Chondrocyte (in vitro differentiated cells): ENCODE data around the gene HMOX1. TPM values are rescaled to one million over a fixed set of nuclear protein-coding genes. Genes with fewer than 3 reads are reported as not detected.

Experiments
- DNase-seq: peaks from one replicate; pipeline ENCODE4 v3.0.0; 2021; ENCODE audit warnings: mixed read lengths, low spot score
- H3K27ac Mint-ChIP-seq: one replicate; pipeline ENCODE4 v1.8.0; 2021; ENCODE audit warnings: mild to moderate bottlenecking, moderate library complexity, mixed read lengths; ENCODE audit not compliant: unreplicated experiment
- H3K27me3 Mint-ChIP-seq: 2 replicates; pipeline ENCODE4 v1.8.0; 2021; ENCODE audit warnings: low read depth, mixed read lengths
- H3K36me3 Mint-ChIP-seq: 2 replicates; pipeline ENCODE4 v1.8.0; 2021; ENCODE audit warnings: low read depth, mixed read lengths
- H3K4me1 Mint-ChIP-seq: 2 replicates; pipeline ENCODE4 v1.8.0; 2021; ENCODE audit warnings: low read depth, mild to moderate bottlenecking, mixed read lengths
- H3K4me3 Mint-ChIP-seq: one replicate; pipeline ENCODE4 v1.8.0; 2021; ENCODE audit warnings: mild to moderate bottlenecking, moderate library complexity, mixed read lengths; ENCODE audit not compliant: unreplicated experiment
- H3K9me3 Mint-ChIP-seq: 2 replicates; pipeline ENCODE4 v1.8.0; 2021; ENCODE audit warnings: low read depth, mixed read lengths
- total RNA-seq: library from RNA; stranded (reverse); gene quantifications from 3 replicates; pipeline ENCODE4 v1.2.1, GENCODE V29; 2021
- TF ChIP-seq, protein P1 (sequence below): fragments of 200-600 bp; sonication (generic); IDR thresholded peaks from 2 replicates; pipeline ENCODE4 v1.5.0; 2021; ENCODE audit warnings: antibody characterized with exemption, mild to moderate bottlenecking, moderate library complexity

Gene HMOX1
- total RNA-seq, 1 donor from 2014 or later = 9.4 TPM

DNA sequence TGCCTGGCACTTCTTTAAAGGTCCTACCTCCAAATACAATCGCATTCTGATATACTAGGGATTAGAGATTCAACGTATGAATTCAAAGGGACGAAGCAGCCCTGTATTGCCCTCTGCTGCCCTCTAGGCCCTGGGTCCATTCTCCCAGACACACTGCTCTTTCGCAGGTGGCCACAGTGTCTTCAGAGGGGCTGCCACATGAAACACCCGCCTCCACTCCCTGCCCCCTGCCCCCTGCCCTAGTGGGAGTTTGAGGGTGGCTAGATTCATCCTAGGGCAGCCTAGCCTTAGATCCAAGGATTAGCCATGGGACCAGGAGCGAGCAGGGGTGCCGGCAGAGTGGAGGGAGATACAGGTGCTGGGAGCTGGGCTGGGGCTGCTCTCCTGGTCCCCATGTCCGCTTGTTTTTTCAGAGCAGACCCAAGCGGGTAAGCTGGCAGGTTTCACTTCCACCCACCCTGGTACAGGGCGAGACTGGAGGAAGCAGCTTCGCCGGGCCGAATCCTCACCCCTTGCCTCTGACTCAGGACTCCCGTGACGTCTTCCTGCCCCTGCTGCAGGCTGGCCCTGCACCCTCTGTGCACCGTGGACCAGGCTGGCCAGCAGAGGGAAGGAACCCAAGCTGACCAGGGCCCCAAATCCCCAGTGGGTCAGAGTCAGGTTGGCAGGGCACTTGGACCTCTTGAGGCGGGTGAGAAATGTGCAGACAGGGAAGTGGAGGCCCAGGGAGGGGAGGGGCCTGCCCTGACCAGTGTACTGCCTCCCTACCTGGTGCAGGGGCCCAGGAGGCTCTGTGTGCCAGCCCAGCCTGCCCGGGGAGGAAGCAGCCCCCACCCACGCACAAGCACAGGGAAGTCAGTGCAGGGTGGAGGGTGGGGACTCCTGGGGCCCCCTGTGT lies 28.4 kb upstream of the HMOX1 start:
- TF ChIP-seq, protein P1, sequence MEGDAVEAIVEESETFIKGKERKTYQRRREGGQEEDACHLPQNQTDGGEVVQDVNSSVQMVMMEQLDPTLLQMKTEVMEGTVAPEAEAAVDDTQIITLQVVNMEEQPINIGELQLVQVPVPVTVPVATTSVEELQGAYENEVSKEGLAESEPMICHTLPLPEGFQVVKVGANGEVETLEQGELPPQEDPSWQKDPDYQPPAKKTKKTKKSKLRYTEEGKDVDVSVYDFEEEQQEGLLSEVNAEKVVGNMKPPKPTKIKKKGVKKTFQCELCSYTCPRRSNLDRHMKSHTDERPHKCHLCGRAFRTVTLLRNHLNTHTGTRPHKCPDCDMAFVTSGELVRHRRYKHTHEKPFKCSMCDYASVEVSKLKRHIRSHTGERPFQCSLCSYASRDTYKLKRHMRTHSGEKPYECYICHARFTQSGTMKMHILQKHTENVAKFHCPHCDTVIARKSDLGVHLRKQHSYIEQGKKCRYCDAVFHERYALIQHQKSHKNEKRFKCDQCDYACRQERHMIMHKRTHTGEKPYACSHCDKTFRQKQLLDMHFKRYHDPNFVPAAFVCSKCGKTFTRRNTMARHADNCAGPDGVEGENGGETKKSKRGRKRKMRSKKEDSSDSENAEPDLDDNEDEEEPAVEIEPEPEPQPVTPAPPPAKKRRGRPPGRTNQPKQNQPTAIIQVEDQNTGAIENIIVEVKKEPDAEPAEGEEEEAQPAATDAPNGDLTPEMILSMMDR = no peak
- DNase-seq = no peak
- Mint-ChIP-seq H3K9me3 (no peaks in the 10 kb centered on the region), H3K4me3 (no peak overlapping the region), H3K27me3 (no peaks in the 10 kb centered on the region), H3K36me3 (no peaks in the 10 kb centered on the region), H3K4me1 (peaks cover 23% of the 10 kb centered on the region), H3K27ac (no peak overlapping the region)

DNA sequence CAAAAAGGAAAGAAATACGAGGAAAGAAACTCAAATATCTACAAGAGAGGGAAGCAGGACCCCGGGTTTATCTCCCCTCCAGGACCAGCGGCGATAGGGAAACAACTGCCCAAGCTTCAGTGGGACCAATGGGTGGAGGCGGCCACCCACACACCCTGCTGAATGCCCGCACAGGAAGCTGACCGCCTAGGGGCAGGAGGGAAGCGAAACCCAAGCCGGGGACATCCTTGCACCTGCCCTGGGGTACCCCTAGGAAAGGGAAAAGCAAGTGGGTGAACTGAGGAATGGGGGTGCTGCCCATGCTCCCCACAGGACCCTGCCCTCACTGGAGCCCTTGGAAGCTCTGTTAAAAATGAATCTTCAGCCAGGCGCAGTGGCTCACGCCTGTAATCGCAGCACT lies 27.6 kb upstream of the HMOX1 start:
- DNase-seq = no peak
- no peaks in the 10 kb centered on the region for H3K9me3 Mint-ChIP-seq
- H3K4me1 Mint-ChIP-seq = peaks cover 23% of the 10 kb centered on the region
- no peaks in the 10 kb centered on the region for H3K27me3 Mint-ChIP-seq
- no peaks in the 10 kb centered on the region for H3K36me3 Mint-ChIP-seq
- H3K27ac Mint-ChIP-seq = no peak overlapping the region
- TF ChIP-seq, protein P1 = no peak
- no peak overlapping the region for H3K4me3 Mint-ChIP-seq

DNA sequence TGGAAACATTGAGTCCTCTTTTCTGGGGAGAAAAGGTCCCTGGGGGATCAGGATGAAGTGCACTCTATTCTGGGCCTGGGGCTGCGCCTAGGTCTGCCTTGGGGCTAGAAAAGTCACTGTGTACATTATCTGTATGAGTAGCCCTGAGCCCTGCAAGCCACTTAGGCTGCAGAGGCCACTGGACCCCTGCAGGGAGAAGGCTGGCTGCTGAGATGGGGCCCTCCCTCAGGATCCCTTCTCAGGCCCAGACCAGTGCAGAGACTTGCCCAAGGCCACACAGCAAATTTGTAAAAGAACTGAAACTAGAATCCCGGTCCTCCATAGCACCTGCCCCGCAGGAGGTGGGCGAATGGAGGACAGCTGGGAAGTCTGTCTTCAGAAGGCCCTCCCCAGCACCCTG lies 26.8 kb upstream of the HMOX1 start:
- Mint-ChIP-seq H3K4me1 (peaks cover 23% of the 10 kb centered on the region), H3K9me3 (no peaks in the 10 kb centered on the region), H3K27ac (no peak overlapping the region), H3K4me3 (no peak overlapping the region), H3K36me3 (no peaks in the 10 kb centered on the region), H3K27me3 (no peaks in the 10 kb centered on the region)
- DNase-seq = no peak
- TF ChIP-seq, protein P1 = no peak

DNA sequence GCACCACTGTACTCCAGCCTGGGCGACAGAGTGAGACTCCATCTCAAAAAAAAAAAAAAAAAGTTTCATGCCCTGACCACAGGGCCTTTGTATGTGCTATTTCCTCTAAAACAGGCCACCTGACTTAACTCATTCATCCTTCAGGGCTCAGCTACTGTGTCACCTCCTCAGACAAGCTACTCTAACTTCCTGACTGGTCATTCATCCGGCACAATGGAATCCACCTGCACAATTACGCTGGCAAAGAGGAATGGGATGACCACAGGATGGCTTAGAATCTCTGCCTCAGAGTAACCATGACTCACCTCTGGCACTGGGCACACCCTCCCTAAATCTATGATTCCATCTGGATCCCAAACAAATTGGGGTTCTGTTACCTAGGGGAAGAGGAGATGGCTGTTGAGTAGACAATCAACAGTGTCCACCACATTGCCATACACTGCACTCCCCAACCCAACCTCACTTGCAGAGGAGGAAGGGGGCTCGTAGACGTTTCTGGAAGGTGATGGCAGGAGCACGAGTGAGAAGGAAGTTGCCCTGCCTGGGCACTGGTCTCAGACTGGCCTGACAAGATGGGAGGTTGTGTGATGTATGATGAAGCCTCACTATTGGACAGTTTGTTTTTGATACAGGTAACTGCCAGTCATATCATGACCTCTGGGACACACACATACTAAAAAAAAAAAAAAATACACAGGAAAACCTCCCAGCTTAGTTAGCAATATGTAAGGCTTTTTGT lies 22.8 kb upstream of the HMOX1 start:
- no peaks in the 10 kb centered on the region for H3K4me1 Mint-ChIP-seq
- no peak for DNase-seq
- TF ChIP-seq, protein P1 = no peak
- H3K27ac Mint-ChIP-seq = no peak overlapping the region
- no peak overlapping the region for H3K4me3 Mint-ChIP-seq
- no peaks in the 10 kb centered on the region for H3K9me3 Mint-ChIP-seq
- no peaks in the 10 kb centered on the region for H3K27me3 Mint-ChIP-seq
- H3K36me3 Mint-ChIP-seq = no peaks in the 10 kb centered on the region

DNA sequence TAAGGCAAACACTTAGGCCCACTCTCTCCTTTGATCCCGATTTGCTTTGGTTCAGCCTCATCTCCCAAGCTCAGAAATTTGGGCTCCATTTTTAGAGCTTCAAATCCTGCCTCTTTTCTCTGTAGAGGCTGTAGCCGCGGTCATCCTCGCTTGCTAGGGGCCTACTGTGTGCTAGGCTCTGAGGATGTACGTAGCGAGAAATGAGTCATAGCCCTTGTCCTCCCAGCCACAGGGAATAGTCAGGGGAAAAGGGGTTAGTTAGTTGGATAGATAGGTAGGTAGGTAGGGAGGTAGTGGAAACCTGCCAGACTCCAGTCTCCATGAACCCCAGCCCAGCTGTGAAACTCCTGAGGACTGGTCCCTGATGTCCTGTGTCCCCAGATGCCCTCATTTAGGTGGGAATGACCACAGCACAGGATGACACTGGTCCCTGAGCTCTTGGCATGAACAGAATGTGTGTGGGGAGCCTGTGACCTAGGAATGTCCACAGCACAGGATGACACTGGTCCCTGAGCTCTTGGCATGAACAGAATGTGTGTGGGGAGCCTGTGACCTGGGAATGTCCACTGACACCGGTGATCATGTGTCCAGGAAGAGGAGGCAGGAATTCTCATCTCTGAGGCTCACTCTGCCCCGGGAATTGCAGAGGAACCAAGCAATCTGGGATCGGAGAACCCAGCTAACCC lies 21.4 kb upstream of the HMOX1 start:
- Mint-ChIP-seq H3K27ac (no peak overlapping the region), H3K4me1 (peaks cover 5% of the 10 kb centered on the region), H3K36me3 (no peaks in the 10 kb centered on the region), H3K27me3 (no peaks in the 10 kb centered on the region), H3K4me3 (no peak overlapping the region), H3K9me3 (no peaks in the 10 kb centered on the region)
- no peak for DNase-seq
- TF ChIP-seq, protein P1 = no peak
